Fibroblast of lung (primary cell): ENCODE results near the gene ADGRB3. TPM values are rescaled to one million over a fixed set of nuclear protein-coding genes. Genes with fewer than 3 reads are reported as not detected.

ENCODE experiments used
- DNase-seq, 2 donors: peaks; one replicate each; pipeline versions ENCODE4 v3.0.0 to v3.0.0-alpha.2; 2010; ENCODE audit warnings: low read depth in 2 of 2
- H2AFZ ChIP-seq: 2 replicates; pipeline ENCODE4 v1.5.1; 2012; ENCODE audit warnings: low read length, control low read depth, inconsistent platforms
- H3K27ac ChIP-seq: 2 replicates; pipeline ENCODE4 v1.5.1; 2011; ENCODE audit warnings: low read length, control low read depth; ENCODE audit not compliant: insufficient read depth
- H3K27me3 ChIP-seq: 2 replicates; pipeline ENCODE4 v1.5.1; 2011; ENCODE audit warnings: mild to moderate bottlenecking, low read length; ENCODE audit not compliant: control insufficient read depth, insufficient read depth
- H3K36me3 ChIP-seq: 2 replicates; pipeline ENCODE4 v1.5.1; 2011; ENCODE audit warnings: low read length; ENCODE audit not compliant: control insufficient read depth, insufficient read depth
- H3K4me1 ChIP-seq: 2 replicates; pipeline ENCODE4 v1.5.1; 2011; ENCODE audit warnings: low read length; ENCODE audit not compliant: control insufficient read depth, insufficient read depth; ENCODE audit errors: extremely low read depth
- H3K4me2 ChIP-seq: 2 replicates; pipeline ENCODE4 v1.5.1; 2011; ENCODE audit warnings: low read length, control low read depth; ENCODE audit not compliant: insufficient read depth; ENCODE audit errors: extremely low read depth
- H3K4me3 ChIP-seq, 4 experiments: fragments of 200-600 bp in 1 of 4; sonication (generic) in 1 of 4; replicated peaks in 1 of 4; 2 replicates each; pipeline ENCODE4 v1.5.1; 2011 to 2016; ENCODE audit warnings: low read length in 4 of 4, low read depth in 3 of 4, mild to moderate bottlenecking in 3 of 4, control low read depth in 2 of 4, inconsistent platforms in 1 of 4, mixed read lengths in 1 of 4; ENCODE audit not compliant: insufficient read depth in 1 of 4; ENCODE audit errors: control extremely low read depth in 1 of 4
- H3K79me2 ChIP-seq: 2 replicates; pipeline ENCODE4 v1.5.1; 2012; ENCODE audit warnings: mild to moderate bottlenecking, low read length, inconsistent platforms; ENCODE audit not compliant: control insufficient read depth, insufficient read depth
- H3K9ac ChIP-seq: 2 replicates; pipeline ENCODE4 v1.5.1; 2011; ENCODE audit warnings: mild to moderate bottlenecking, low read length, control low read depth; ENCODE audit not compliant: insufficient read depth
- H3K9me3 ChIP-seq: 2 replicates; pipeline ENCODE4 v1.5.1; 2012; ENCODE audit warnings: low read depth, low read length; ENCODE audit not compliant: control insufficient read depth, insufficient read depth
- H4K20me1 ChIP-seq: 2 replicates; pipeline ENCODE4 v1.5.1; 2011; ENCODE audit warnings: low read length; ENCODE audit not compliant: control insufficient read depth, insufficient read depth; ENCODE audit errors: extremely low read depth
- EZH2 ChIP-seq: IDR thresholded peaks from 2 replicates; pipeline ENCODE4 v1.5.1; 2012; ENCODE audit warnings: low read length, control low read depth, mild to moderate bottlenecking; ENCODE audit errors: missing control alignments
- polyA plus RNA-seq, 2 donors: library from polyadenylated mRNA; depleted of rRNA in 1 of 2; stranded (reverse) in 1 of 2; unstranded in 1 of 2; fragments of >200 nt; gene quantifications; 2 replicates each; pipeline ENCODE4 v1.2.1, GENCODE V29; 2011 to 2012; ENCODE audit warnings: missing spikeins in 1 of 2
- total RNA-seq: library from RNA; depleted of rRNA; stranded (reverse); fragments of >200 nt; gene quantifications from 2 replicates; pipeline ENCODE4 v1.2.1, GENCODE V29; 2014
- TF ChIP-seq, protein P1 (sequence below), 2 donors: IDR thresholded peaks in 1 of 2; conservative IDR thresholded peaks in 1 of 2; 1 replicate in 1 of 2; 2 replicates in 1 of 2; pipeline ENCODE4 v1.5.1; 2011 to 2012; ENCODE audit warnings: low read length in 2 of 2, control low read depth in 1 of 2, inconsistent platforms in 1 of 2, low read depth in 1 of 2, mild to moderate bottlenecking in 1 of 2

The ADGRB3 gene
- total and polyA plus RNA-seq, 2 donors (not counting 1 experiment from before 2014, with no cell fraction given) = 0.33 TPM; not detected in 1

- Histone ChIP-seq H3K4me3 (no peak overlapping the region), H4K20me1 (no peaks in the 10 kb centered on the region), H3K27ac (no peak overlapping the region), H2AFZ (no peak overlapping the region), H3K27me3 (no peaks in the 10 kb centered on the region), H3K4me2 (no peak overlapping the region), H3K36me3 (no peaks in the 10 kb centered on the region), H3K9me3 (no peaks in the 10 kb centered on the region), H3K79me2 (no peaks in the 10 kb centered on the region), H3K9ac (no peak overlapping the region), H3K4me1 (no peaks in the 10 kb centered on the region)
- TF ChIP-seq, protein P1, sequence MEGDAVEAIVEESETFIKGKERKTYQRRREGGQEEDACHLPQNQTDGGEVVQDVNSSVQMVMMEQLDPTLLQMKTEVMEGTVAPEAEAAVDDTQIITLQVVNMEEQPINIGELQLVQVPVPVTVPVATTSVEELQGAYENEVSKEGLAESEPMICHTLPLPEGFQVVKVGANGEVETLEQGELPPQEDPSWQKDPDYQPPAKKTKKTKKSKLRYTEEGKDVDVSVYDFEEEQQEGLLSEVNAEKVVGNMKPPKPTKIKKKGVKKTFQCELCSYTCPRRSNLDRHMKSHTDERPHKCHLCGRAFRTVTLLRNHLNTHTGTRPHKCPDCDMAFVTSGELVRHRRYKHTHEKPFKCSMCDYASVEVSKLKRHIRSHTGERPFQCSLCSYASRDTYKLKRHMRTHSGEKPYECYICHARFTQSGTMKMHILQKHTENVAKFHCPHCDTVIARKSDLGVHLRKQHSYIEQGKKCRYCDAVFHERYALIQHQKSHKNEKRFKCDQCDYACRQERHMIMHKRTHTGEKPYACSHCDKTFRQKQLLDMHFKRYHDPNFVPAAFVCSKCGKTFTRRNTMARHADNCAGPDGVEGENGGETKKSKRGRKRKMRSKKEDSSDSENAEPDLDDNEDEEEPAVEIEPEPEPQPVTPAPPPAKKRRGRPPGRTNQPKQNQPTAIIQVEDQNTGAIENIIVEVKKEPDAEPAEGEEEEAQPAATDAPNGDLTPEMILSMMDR (conservative IDR thresholded peaks at IDR 0.05 in 1 of 2, IDR thresholded peaks at IDR 0.05 in 1 of 2; ENCODE audit: low read depth in 1 of 2, low read length in 2 of 2) = peak in 1 of 2 donors; percentile 26
- no peak for TF ChIP-seq EZH2
- peak in 1 of 2 donors; percentile 30 for DNase-seq
These were observed 17.0 kb downstream of the ADGRB3 start for GRCh38 chr6:68652117-68652536.

GRCh38 chr6:68653074-68653705 lies 18.1 kb downstream of the ADGRB3 start:
- no peaks in the 10 kb centered on the region for H3K27me3 ChIP-seq
- H3K4me1 ChIP-seq = no peaks in the 10 kb centered on the region
- H3K27ac ChIP-seq = no peak overlapping the region
- H4K20me1 ChIP-seq = no peaks in the 10 kb centered on the region
- H3K9me3 ChIP-seq = no peaks in the 10 kb centered on the region
- H3K4me3 ChIP-seq = no peak overlapping the region
- H3K9ac ChIP-seq = no peak overlapping the region
- no peaks in the 10 kb centered on the region for H3K36me3 ChIP-seq
- TF ChIP-seq, protein P1 (conservative IDR thresholded peaks at IDR 0.05 in 1 of 2, IDR thresholded peaks at IDR 0.05 in 1 of 2; ENCODE audit: low read depth in 1 of 2, low read length in 2 of 2) = no peak
- no peak for TF ChIP-seq EZH2
- no peak overlapping the region for H3K4me2 ChIP-seq
- DNase-seq = no peak
- no peak overlapping the region for H2AFZ ChIP-seq
- no peaks in the 10 kb centered on the region for H3K79me2 ChIP-seq

DNA sequence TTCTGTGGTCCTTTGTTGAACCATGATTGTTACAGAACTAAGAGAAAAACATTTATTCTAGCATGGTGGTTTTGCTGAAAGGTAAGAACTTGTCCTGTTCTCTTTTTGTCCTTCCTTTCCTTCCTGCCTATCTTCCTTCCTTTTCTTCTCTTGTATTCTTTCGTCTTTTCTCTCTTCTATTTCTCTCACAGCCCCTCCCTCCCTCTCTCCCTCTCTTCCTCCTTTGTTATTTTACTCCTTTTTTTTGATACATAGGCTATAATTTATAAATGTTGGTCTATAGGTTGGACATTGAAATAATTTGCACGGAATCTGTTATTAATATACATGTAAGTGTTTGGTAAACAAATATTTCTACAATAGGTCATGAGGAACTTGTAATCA lies 18.6 kb downstream of the ADGRB3 start:
- H3K4me3 ChIP-seq = no peak overlapping the region
- H3K4me2 ChIP-seq = no peak overlapping the region
- H4K20me1 ChIP-seq = no peaks in the 10 kb centered on the region
- no peak overlapping the region for H3K9ac ChIP-seq
- no peaks in the 10 kb centered on the region for H3K4me1 ChIP-seq
- H2AFZ ChIP-seq = no peak overlapping the region
- TF ChIP-seq, protein P1 (conservative IDR thresholded peaks at IDR 0.05 in 1 of 2, IDR thresholded peaks at IDR 0.05 in 1 of 2; ENCODE audit: low read depth in 1 of 2, low read length in 2 of 2) = no peak
- no peak for TF ChIP-seq EZH2
- no peak overlapping the region for H3K27ac ChIP-seq
- no peaks in the 10 kb centered on the region for H3K27me3 ChIP-seq
- H3K9me3 ChIP-seq = no peaks in the 10 kb centered on the region
- no peak for DNase-seq
- H3K79me2 ChIP-seq = no peaks in the 10 kb centered on the region
- H3K36me3 ChIP-seq = no peaks in the 10 kb centered on the region
